ENCODE data around the gene BCOR.

- TF ChIP-seq EZH2 (IDR thresholded peaks at IDR 0.05; ENCODE audit: low read depth, low read length, severe bottlenecking) (no peak), TCF12 (IDR thresholded peaks at IDR 0.05; ENCODE audit: low read depth, low read length) (no peak), RAD21 (IDR thresholded peaks at IDR 0.05 in 1 of 2, conservative IDR thresholded peaks at IDR 0.05 in 1 of 2; ENCODE audit: low read depth in 2 of 2, low read length in 2 of 2) (no peak), ATF2 (IDR thresholded peaks at IDR 0.05; ENCODE audit: low read length) (no peak), SAP30 (IDR thresholded peaks at IDR 0.05; ENCODE audit: insufficient read depth, insufficient replicate concordance, low read length) (no peak), SRF (IDR thresholded peaks at IDR 0.05; ENCODE audit: low read depth, low read length) (no peak), SUZ12 (IDR thresholded peaks at IDR 0.05; ENCODE audit: low read length) (no peak), FOSL1 (IDR thresholded peaks at IDR 0.05; ENCODE audit: insufficient read depth, low read depth, low read length) (no peak), SIX5 (IDR thresholded peaks at IDR 0.05; ENCODE audit: low read depth, low read length) (no peak), HDAC6 (IDR thresholded peaks at IDR 0.05; ENCODE audit: low read depth, low read length) (no peak), POLR2A (IDR thresholded peaks at IDR 0.05; ENCODE audit: control extremely low read depth in 1 of 2, low read depth in 2 of 2, low read length in 2 of 2) (no peak), KDM4A (IDR thresholded peaks at IDR 0.05; ENCODE audit: low read depth, low read length, severe bottlenecking) (no peak)
- TF ChIP-seq, protein P1, sequence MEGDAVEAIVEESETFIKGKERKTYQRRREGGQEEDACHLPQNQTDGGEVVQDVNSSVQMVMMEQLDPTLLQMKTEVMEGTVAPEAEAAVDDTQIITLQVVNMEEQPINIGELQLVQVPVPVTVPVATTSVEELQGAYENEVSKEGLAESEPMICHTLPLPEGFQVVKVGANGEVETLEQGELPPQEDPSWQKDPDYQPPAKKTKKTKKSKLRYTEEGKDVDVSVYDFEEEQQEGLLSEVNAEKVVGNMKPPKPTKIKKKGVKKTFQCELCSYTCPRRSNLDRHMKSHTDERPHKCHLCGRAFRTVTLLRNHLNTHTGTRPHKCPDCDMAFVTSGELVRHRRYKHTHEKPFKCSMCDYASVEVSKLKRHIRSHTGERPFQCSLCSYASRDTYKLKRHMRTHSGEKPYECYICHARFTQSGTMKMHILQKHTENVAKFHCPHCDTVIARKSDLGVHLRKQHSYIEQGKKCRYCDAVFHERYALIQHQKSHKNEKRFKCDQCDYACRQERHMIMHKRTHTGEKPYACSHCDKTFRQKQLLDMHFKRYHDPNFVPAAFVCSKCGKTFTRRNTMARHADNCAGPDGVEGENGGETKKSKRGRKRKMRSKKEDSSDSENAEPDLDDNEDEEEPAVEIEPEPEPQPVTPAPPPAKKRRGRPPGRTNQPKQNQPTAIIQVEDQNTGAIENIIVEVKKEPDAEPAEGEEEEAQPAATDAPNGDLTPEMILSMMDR (IDR thresholded peaks at IDR 0.05; ENCODE audit: control extremely low read depth in 1 of 3, insufficient read depth in 1 of 3, low read depth in 1 of 3, low read length in 3 of 3) = no peak
These were observed 35.0 kb upstream of the BCOR start for GRCh38 chrX:40132751-40133150.

All from H1 (cell line).